GM19397 (cell line): ENCODE data around the gene FCMR.

ENCODE experiments used
- ATAC-seq: cut with Tn5 transposase; IDR thresholded peaks from one replicate; pipeline ENCODE4 v1.9.1; 2021; ENCODE audit warnings: mild to moderate bottlenecking, moderate library complexity; ENCODE audit not compliant: unreplicated experiment

Gene FCMR

DNA sequence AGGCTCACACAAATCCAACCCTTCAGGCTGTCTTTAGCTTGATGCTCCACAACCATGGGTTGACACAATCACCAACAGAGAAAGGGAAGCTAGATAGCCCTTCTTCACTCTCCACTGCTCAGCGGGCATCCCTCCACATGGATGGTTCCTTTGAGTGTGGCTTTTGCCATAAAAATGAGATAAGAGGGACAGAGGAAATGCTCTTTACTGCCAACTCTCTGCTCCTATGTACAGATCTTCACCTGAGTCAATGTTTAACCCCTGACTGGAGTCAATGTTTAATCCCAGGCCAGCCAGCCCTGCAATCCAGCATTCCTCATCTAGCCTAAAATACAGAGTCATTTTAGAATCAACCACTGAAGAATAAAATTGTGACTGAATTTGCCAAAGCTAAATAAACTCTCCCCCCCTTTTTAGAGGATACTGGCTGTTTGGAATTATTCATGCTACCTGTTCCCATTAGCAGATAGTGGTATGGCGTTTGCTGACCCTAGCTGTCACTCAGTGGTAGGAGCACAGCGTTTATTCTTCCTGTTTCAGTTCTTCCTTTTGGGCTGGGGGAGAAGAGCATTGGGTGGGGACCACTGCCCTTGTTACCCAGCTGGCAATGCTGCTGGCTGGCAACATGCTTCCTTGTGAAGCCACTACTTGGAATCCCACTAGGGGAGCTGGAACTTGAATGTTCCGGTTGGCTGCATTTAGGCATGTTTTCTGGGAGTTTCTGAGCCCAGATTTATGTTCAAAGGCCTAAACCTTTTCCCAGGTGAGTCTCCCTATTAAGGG is 29.8 kb upstream of the FCMR start:
- ATAC-seq, result peak; percentile 51

DNA sequence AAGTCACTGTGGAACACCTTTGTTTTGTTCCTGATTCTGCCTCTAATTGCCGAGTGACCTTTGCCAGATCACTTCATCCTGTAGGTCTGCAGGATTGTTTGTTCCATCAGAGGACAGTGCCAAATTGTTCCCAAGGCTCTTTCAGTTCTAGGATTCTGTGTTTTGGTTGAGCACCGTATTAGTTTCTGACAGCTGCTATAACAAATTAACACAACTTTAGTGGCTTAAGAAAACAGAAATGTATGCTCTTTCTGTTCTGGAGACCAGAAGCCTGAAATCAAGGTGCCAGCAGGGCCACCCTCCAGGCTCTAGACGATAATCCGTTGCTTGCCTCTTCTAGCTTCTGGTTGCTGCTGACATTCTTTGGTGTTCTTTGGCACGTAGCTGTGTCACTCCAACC is 27.9 kb upstream of the FCMR start:
- no peak for ATAC-seq

DNA sequence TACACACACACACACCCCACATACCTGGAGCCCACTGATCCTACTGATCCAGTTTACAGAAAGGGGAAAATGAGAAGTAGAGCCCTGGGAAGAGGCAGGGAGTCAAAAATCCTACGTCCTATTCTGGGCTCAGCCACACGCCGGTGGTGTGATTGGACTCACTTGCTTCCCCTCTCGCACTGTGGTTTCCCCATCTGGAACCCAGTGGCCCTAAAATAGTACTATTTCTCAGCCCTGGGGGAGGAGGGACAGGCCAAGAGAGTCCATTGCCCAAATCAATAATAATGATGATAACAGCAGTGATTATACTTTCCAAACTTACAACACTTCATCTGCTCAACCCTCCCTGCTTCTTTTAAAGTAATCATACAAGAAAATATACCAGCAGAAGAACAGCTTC is 27.5 kb upstream of the FCMR start:
- ATAC-seq, result no peak

DNA sequence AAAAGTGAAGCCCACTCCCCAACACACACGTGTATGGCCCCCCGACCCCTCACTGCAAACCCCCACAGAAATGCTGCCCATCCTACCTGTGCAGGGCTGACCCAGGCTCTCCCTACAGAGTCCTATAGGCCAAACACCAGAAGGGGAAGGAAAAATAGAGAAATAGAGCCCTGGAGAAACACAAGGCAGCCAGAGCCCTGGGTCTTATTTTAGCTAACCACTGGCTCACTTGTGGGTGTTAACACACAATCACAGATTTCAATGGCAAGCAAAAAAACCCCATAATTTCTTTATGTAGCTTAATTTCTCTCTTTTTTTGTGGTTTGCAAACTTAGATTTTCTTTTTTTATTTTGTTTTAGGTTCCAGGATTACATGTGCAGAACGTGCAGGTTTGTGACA is 25.5 kb upstream of the FCMR start:
- no peak for ATAC-seq

DNA sequence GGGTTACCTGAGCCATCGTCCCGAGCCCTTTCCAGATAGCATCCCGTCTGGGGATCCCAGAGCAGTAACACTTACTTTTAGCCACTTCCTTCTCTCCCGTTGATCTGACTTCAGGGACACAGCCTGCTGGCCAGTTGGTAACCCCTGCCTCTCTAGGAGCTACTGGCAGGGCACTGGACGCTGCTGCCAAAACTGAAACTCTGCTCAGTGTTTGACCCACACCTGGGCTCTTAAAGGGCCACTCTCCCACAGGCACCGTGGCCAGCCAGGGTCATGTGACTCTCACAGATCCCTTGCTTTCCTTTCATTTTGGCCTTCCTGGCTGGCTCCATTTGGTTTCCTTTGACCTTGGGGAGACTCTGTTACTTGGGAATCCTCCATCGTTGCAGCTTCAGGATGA is 24.5 kb upstream of the FCMR start, which contains the start of gene PIGR:
Gene PIGR, minus strand, starts transcription at position 206 of the 400 bp plus-strand sequence. CDS start 5,935 bp downstream, outside the sequence.
- ATAC-seq, result no peak

DNA sequence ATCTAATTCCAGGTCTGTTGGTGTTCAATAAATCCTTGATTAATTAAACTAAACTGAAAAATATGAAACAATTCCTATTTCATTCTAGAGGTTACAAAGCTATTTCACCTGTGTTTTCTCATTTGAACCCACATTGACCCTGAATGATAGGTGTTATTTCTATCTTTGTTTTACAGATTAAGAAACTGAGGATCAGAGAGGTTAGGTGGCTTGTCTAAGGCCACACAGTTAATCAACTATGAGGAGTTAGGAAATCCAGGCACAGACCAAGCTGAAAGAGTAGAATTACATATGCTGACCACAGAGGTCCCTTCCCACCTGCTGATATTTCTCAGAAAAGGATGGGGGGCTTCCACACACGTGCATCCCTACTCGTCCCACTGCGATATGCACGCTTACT is 24.0 kb upstream of the FCMR start:
- ATAC-seq, result no peak

DNA sequence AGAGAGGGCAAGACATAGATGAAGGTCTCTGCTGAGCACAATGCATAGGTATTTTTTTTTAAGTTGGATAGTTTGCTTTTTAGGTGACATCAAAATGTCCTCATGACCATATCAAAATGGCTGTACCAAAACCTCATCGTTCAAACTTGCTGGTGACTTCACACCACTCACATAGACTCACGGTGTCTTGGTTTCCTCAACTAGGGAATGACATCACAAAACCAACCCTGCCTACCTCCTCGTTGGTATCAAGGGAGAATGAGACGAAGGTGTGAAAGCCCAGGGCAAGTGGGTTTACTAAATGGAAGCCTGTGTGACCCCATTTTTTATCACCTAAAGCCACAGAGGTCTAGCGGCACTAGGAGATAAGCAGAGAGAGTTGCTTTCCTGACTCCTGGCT is 23.0 kb upstream of the FCMR start:
- ATAC-seq, result no peak

DNA sequence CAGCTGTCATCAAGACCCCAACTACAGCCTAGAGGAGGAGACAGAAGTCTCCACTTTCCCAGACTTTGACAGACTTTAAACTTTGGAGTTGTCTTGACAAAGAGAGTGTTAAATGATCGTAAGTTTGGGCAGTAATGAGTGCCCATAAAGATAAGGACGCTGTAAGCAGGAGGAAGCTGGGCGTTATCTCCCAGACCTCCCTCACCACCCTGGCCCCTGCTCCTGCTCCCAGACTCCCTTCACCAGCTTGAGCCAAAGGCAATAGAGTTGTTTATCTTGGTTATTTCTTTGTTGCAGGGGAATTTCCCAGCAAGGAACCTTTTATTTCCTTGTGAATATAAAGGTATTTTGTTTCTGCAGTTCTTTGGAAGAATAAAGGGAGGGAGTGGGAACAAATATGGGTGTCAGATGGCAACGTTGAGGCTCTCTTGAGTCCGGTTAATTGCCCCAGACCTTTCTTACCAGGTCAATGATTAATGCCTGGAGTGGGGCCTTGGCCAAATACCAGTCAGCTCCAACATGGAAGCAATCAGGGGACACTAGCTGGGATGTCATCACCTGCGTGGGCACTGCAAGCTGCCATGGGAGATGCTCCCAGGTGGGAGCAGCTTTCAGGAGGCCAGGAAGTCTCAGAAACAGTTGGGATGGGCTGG is 20.2 kb upstream of the FCMR start:
- no peak for ATAC-seq

DNA sequence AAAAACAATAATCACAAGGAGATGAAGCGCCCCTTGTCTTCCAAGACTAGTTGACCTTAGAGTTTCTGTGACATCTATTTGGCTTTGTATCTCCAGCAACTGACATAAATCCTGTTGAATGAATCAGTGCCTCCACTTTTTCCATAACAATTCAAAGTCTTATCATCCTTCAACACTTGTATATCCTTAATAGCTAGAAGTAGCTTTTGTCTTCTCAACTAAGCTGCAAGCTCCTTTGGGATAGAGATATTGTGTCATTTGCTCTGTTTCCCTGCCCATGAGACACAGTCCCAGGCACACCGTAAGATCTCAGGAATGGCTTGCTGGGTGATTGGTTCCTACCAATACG is 18.8 kb upstream of the FCMR start:
- no peak for ATAC-seq

DNA sequence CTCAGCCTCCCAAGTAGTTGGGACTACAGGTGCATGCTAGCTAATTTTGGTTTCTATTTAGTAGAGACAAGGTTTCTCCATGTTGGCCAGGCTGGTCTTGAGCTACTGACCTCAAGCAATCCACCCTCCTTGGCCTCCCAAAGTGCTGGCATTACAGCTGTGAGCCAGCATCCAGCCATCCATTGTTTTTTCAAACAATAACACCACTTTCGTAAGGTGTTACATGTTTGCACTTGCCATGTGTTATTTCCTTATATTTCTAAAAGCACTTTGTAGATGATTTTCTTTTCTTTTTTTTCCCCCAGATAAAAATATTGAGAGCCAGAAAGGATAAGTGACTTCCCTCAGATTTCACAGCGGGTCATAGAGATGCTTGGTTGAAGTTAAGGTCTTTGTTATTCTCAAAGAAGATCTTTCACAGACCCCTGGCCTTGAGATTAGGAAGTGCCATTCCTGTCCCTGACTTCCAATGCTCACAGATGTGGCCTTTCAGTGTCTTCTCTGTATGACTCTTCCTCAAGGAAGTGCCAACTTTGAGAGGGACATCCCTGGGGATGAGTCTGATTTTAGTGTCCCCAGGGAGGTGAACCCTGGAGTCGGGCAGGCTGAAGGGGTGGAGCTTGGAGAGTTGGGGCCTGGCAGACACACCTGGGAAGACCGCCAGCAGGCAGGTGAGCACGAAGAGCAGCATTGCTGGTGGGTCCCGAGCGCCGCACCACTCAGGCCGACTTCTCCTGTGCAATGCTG is 18.3 kb upstream of the FCMR start:
- ATAC-seq, result no peak

DNA sequence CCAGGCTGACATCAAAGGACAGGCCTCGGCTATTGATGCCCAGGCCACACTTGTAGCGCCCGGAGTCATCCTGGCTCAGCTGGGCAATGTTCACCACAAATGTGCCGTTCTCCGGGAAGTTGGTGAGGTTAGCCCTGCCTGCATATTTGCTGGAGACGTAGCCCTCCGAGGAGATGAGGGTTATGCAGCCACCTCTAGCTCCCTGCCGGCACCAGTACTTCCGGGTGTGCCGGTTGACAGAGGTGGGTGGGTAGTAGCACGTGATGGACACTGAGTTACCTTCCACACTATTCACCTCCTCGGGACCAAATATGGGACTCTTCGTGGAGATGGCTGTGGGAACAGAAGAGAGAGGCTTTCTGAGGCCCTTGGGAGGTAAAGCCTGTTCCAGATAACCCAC is 17.4 kb upstream of the FCMR start:
- no peak for ATAC-seq

DNA sequence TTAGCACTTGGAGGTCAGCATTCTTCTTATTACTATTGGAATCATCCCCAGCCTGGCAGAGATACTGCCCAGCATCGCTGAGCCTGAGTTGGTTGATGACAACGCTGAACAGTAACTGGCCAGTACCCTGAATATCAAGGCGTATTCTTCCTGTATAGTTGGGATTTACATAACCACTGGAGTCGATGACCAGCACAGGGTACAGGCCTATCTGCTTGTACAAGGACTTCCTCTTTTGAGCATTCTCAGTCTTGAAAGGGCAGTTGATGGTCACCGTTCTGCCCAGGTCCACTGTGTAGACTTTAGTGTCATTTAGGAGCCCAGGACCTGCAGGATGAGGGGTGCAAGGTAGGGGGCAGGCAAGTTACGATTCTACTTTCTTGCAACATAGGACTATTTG is 15.7 kb upstream of the FCMR start:
- no peak for ATAC-seq

DNA sequence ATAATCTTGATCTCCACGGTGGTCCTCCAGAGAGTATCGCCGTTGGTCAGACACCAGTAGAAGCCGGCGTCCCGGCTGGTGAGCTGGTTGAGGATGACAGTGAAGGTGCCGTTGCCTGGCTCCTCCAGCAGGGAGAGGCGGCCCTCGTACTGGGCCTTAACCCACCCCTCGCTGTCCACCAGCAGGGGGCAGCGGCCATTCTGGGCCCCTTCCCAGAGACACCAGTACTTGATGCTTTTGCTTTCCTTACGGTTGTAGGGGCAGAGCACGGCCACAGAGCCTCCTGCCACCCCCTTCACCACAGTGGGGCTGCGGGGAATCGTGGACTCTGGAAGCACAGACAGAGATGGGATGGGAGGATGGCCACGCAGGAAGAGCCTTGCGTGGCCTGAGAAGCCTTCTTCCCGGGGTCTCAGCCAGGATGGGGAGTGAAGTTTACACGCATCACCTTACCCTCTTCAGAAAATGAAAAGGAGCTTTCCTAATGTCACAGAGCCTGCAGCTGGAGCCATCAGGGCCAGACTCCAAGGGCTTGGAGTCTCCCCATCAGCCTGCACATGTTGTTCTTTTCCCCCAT is 13.8 kb upstream of the FCMR start:
- no peak for ATAC-seq

DNA sequence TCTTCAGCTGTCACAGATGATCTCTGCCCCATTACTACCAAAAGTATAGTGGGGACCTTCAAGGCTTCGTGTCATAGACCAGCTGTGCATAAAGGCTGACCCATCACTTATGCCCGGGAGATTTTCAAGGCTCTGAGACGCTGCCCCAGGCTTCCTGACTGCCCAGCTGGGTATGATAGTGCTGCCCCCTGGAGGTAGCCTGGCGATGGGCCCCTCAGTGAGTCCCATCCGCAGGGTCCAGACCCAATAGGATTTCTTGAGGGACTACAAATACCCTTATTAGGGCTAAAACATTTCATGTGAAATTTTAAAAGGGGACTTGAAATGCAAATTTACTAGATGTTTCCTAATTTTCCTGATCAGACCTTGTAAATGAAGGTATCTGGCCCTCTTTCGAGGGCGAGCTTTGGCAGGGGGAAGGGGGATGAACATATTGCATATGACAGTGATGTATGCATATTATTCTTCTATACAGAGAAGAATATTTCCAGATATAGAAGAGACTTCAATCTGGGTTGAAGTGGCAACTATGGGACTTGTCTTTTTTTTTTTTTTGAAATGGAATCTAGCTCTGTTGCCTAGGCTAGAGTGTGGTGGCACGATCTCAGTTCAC is 11.7 kb upstream of the FCMR start:
- ATAC-seq, result no peak

DNA sequence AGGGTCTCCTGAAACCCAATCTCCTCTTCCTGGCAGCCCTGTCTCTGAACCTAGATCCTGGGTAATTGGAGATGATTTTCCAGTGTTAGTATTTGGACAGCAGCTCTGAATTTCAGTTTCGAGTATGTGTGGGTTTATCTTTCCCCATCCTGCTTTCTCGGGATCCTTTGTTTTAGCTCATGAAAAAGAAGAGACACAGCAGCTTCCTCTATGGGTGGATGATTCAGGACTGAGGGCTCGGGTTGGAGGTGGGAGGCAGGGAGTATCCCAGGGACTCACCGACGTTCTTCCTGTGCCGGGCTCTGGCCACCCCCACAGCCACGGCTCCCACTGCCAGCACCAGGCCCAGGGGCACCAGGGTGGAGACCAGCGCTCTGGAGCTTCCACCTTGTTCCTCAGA is 10.4 kb upstream of the FCMR start:
- ATAC-seq, result no peak

DNA sequence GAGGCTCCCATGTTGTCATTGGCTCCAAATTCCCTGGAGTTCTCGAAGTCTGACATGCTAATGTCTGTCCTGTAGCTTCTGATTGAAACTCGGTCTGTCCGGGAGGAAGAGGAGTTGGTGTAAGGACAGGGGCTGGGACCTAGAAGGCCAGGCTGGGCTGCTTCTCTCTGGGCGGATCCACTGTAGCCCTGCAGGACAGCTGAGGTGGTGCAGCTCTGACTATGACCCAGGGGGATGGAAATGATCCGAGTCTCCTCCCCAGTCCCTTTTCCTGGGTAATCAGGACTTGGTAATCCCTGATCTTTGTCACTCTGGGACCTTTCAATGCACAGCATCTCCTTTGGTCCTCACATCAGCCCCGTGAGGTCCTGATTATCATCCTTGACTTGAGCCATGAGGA is 10.0 kb upstream of the FCMR start:
- no peak for ATAC-seq

DNA sequence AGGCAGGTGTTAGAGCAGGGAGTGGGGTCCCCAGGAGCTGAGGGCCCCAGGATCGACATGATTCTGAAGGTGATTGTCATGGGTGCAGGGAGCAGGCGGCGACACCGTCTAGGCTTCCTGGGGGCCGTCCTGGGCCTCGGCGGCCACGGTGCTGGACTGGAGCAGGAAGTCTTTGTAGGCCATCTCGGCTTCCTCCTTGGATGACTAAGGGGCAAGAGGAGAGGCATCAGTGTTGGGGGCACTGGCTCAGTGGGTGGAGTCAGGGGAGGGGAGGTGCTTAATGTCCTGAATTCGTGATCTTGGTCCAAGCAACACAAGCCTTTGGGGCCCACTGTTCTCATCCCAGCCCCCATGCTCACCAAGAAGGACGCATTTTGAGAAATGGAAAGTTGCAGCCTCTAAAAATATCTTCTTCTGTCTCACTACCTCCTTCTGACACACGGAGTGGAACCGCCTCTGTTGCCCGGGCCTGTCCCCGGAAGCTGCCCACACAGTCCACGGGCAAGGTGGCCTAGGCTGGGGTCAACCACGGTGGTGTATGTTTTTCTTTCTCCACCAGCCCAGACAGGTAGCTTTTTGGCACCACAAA is 8.6 kb upstream of the FCMR start:
- ATAC-seq, result peak; percentile 68

DNA sequence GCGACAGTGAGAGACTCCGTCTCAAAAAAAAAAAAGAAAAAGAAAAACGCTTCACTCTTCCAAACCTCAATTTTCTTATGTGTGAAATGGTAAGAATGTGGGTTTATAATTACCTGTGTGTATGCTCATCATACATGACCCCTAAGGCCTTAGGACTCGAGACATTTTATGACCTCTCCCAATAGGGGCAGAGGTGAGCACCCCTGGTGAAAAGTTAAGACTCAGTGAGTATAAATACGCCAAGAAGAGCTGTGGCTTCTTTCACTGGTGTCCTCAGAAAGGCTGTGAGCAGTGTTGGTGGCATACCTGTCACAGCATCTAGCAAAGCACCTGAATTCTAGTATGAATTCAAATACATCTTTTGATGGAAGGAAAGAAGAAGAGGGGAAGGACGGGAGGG is 7.8 kb upstream of the FCMR start:
- ATAC-seq, result no peak

DNA sequence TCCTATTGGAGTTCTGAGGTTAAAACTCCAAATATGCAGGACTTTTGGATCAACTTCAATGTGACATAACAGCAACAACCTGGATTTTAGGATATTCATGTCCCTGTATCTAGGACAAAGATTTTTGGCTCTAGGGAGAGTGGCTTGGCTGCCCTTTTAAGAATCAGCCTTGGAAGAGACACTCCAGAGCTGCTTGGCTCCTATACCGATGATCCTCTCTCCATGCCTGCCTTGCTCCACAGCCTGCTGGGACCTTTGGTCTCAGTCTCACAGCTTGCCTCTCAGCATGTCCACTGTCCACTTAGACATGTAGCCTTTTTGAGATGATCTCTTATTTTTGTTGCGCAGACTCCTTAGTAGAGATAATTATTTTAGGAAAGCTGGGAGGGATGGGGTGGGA is 4.5 kb upstream of the FCMR start:
- no peak for ATAC-seq

DNA sequence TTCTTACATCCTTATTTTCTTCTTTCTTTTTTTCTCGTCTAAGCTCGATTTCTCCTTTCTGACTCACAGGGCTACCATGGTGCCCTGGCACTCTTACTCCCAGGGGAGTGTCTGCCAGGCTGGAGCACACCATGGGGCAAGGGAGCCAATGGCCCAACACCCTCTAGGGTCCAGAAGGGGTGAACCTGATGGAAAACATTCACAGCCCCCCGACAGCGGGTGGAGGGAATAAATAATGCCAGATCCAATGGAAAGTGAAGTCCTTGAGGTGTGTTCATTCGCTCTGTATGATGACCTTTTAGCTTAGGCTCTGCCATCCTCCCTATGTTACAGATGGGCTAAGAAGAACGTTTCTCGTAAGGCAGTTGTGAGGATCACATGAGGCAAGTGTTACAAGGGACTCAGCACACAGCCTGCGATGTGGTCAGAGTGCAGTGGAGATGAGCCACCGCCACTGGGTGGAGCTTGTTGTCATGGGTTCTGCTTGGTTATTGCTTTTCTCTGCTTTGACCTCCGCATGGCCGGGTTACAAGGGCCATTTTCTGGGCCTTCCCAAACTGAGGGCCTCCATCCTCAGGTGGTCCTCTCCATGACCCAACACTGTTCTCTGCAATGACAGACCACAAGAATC is 3.5 kb upstream of the FCMR start:
- peak; percentile 55 for ATAC-seq
